ENCODE results near the gene AGAP1. TPM values are rescaled to one million over a fixed set of nuclear protein-coding genes. Genes with fewer than 3 reads are reported as not detected.

Gene AGAP1
- total RNA-seq, 1 experiment from 2014 or later, result 25.8 TPM

GRCh38 chr2:235802542-235802941 lies 308.7 kb downstream of the AGAP1 start:
- H3K27ac Mint-ChIP-seq, result no peak overlapping the region
- Histone ChIP-seq H2BK120ac (ENCODE audit: low read depth, low read length, poor library complexity, severe bottlenecking) (no peak overlapping the region), H3K4me2 (ENCODE audit: insufficient read depth, insufficient read length, low read length) (no peak overlapping the region), H3T11ph (ENCODE audit: low read length) (no peak overlapping the region), H3K56ac (ENCODE audit: insufficient read length, low read depth, low read length) (no peak overlapping the region), H3K27me3 (ENCODE audit: insufficient read depth, low read length) (no peaks in the 10 kb centered on the region), H4K91ac (ENCODE audit: insufficient read length, low read depth, low read length) (no peak overlapping the region), H2BK5ac (ENCODE audit: insufficient read length, low read length) (no peak overlapping the region), H3K23me2 (ENCODE audit: insufficient read length, low read depth, low read length, poor library complexity, severe bottlenecking) (no peaks in the 10 kb centered on the region), H4K5ac (ENCODE audit: insufficient read length, low read depth, low read length) (peak overlapping the region; percentile 59), H2AFZ (ENCODE audit: low read length) (no peak overlapping the region), H2BK15ac (ENCODE audit: low read depth, low read length) (no peak overlapping the region), H3K79me1 (ENCODE audit: insufficient read depth, low read depth, low read length, poor library complexity, severe bottlenecking) (no peaks in the 10 kb centered on the region), H3K79me2 (ENCODE audit: insufficient read depth, low read length) (no peaks in the 10 kb centered on the region; the same call in 1 of the 2 replicates), H2AK5ac (ENCODE audit: insufficient read length, low read length) (no peak overlapping the region), H3K9ac (ENCODE audit: extremely low read depth, insufficient read length, low read length) (no peak overlapping the region), H3K14ac (ENCODE audit: insufficient read depth, low read length) (no peak overlapping the region), H2BK12ac (ENCODE audit: insufficient read length, low read depth, low read length) (no peak overlapping the region), H3K23ac (ENCODE audit: insufficient read length, low read depth, low read length) (no peak overlapping the region), H3K4ac (ENCODE audit: low read depth, low read length) (no peak overlapping the region), H3K4me1 (ENCODE audit: insufficient read depth, low read length) (peaks cover 4% of the 10 kb centered on the region; the same call in 1 of the 2 replicates), H3K9me3 (ENCODE audit: control insufficient read depth, low read depth, low read length) (no peaks in the 10 kb centered on the region), H3K27ac (ENCODE audit: insufficient read length, low read depth, low read length) (no peak overlapping the region), H4K20me1 (ENCODE audit: control insufficient read depth, insufficient read depth, insufficient read length) (no peaks in the 10 kb centered on the region), H3K18ac (ENCODE audit: insufficient read length, low read depth, low read length) (no peak overlapping the region), H2BK20ac (ENCODE audit: low read depth, low read length, poor library complexity, severe bottlenecking) (no peak overlapping the region), H4K8ac (replicated peaks; ENCODE audit: insufficient read length, low read depth, low read length) (peak overlapping the region; percentile 29)
- peaks cover 9 to 23% (median 22%) of the 10 kb centered on the region in 3 experiments; a peak in 6 of 7 replicates for H3K36me3 Mint-ChIP-seq (ENCODE audit: insufficient read depth in 1 of 3, low read depth in 3 of 3)
- no peak overlapping the region for H3K4me3 Mint-ChIP-seq
- H3K9me3 Mint-ChIP-seq, result no peaks in the 10 kb centered on the region
- TF ChIP-seq, protein P1, sequence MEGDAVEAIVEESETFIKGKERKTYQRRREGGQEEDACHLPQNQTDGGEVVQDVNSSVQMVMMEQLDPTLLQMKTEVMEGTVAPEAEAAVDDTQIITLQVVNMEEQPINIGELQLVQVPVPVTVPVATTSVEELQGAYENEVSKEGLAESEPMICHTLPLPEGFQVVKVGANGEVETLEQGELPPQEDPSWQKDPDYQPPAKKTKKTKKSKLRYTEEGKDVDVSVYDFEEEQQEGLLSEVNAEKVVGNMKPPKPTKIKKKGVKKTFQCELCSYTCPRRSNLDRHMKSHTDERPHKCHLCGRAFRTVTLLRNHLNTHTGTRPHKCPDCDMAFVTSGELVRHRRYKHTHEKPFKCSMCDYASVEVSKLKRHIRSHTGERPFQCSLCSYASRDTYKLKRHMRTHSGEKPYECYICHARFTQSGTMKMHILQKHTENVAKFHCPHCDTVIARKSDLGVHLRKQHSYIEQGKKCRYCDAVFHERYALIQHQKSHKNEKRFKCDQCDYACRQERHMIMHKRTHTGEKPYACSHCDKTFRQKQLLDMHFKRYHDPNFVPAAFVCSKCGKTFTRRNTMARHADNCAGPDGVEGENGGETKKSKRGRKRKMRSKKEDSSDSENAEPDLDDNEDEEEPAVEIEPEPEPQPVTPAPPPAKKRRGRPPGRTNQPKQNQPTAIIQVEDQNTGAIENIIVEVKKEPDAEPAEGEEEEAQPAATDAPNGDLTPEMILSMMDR (conservative IDR thresholded peaks at IDR 0.05), result no peak
- DNase-seq, result no peak
- H3K27me3 Mint-ChIP-seq (ENCODE audit: low read depth), result peaks cover 1% of the 10 kb centered on the region; the same call in 1 of the 2 replicates
- H3K4me1 Mint-ChIP-seq, result peaks cover 8 to 13% of the 10 kb centered on the region in 2 experiments

All from H9 (cell line).